T follicular helper cell (primary cell): ENCODE results near the gene RANBP3.
"Not testable (repeated sequence)": the region's sequence is repeated elsewhere in the genome, so short reads cannot be mapped to it uniquely, and the experiment has no call there.

Experiments used
- DNase-seq: peaks from one replicate; pipeline ENCODE4 v3.0.0-alpha.2; 2020; ENCODE audit warnings: low read depth

The RANBP3 gene

GRCh38 chr19:5883157-5883873 lies 94.6 kb downstream of the RANBP3 start:
- DNase-seq: not testable (repeated sequence)

GRCh38 chr19:5882421-5882968 lies 95.4 kb downstream of the RANBP3 start:
- DNase-seq: no peak

- DNase-seq: no peak
Observed at GRCh38 chr19:5881543-5882299, 96.2 kb downstream of the RANBP3 start.

GRCh38 chr19:5880604-5881078 lies 97.3 kb downstream of the RANBP3 start:
- no peak for DNase-seq

- DNase-seq: no peak
Observed at GRCh38 chr19:5880196-5880595, 97.7 kb downstream of the RANBP3 start.

- DNase-seq: no peak
Observed at GRCh38 chr19:5877882-5878281, 100.1 kb downstream of the RANBP3 start.

GRCh38 chr19:5877427-5877826 lies 100.5 kb downstream of the RANBP3 start:
- no peak for DNase-seq

GRCh38 chr19:5874496-5874895 lies 103.4 kb downstream of the RANBP3 start:
- DNase-seq: not testable (repeated sequence)

GRCh38 chr19:5873617-5874199 lies 104.2 kb downstream of the RANBP3 start:
- no peak for DNase-seq

- DNase-seq: no peak
Observed at GRCh38 chr19:5870986-5871394, 107.0 kb downstream of the RANBP3 start.

- DNase-seq: no peak
Observed at GRCh38 chr19:5867201-5868136, 110.5 kb downstream of the RANBP3 start.
